ENCODE data around the gene CEP55.

GRCh38 chr10:93447970-93448369 is 48.4 kb upstream of the CEP55 start:
- TF ChIP-seq FOXK2 (IDR thresholded peaks at IDR 0.05) (no peak), TARDBP (IDR thresholded peaks at IDR 0.05) (no peak), SP1 (IDR thresholded peaks at IDR 0.05) (no peak), NFRKB (IDR thresholded peaks at IDR 0.05) (no peak), FOXM1 (IDR thresholded peaks at IDR 0.05; ENCODE audit: borderline replicate concordance) (no peak), FOXA1 (IDR thresholded peaks at IDR 0.05) (no peak), L3MBTL2 (conservative IDR thresholded peaks at IDR 0.05) (no peak), ZNF384 (IDR thresholded peaks at IDR 0.05) (no peak), LEF1 (IDR thresholded peaks at IDR 0.05; ENCODE audit: borderline replicate concordance) (no peak), ELF4 (IDR thresholded peaks at IDR 0.05) (no peak), HDGF (IDR thresholded peaks at IDR 0.05; ENCODE audit: borderline replicate concordance) (no peak), CTBP1 (IDR thresholded peaks at IDR 0.05; ENCODE audit: borderline replicate concordance) (no peak), SUZ12 (IDR thresholded peaks at IDR 0.05) (no peak), BHLHE40 (IDR thresholded peaks at IDR 0.05; ENCODE audit: borderline replicate concordance) (no peak)
